GM10847 (cell line): ENCODE measurements around the gene HSD17B14.

ENCODE experiments used
- POLR2A ChIP-seq: IDR thresholded peaks from 2 replicates; pipeline ENCODE4 v1.6.1; 2011; ENCODE audit not compliant: insufficient read length; ENCODE audit errors: extremely low read depth

Gene HSD17B14

DNA sequence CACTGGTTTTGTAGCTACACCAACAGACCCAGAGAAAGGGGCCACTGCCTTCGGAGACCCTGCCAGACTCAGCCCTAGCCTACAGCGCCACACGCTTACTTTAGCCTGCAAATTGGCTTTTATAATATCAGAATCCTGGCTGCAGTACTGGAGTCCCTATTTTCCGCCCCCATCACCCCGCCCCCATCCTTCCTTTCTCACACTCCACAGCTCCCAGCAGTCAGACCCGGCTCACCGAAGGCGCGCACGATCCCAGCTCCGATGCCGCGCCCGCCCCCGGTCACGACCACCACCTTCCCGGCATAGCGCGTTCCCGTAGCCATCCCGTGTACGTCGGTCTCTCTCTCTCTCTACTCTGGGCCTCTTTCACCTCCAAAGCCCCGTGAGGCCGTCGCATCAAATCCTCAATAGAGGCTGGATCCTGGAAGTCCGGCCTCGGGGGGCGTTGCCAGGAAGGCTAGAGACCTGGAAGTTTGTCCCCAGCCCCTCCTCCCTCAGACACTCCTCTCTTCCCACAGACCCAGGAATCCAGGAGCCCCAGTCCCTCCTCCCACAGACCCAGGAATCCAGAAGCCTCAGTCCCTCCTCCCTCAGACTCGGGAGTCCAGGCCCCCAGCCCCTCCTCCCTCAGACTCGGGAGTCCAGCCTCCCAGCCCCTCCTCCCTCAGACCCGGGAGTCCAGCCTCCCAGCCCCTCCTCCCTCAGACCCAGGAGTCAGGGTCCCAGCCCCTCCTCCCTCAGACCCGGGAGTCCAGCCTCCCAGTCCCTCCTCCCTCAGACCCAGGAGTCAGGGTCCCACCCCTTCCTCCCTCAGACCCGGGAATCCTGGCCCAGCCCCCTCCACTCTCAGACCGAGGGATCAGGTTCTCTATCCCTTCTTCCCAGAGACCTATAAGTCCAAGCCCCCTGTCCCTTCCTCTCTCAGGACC, at the start of gene HSD17B14:
Gene HSD17B14, minus strand, starts transcription at position 403 of the 929 bp plus-strand sequence. Its CDS starts 80 bp downstream, at position 323.
- TF ChIP-seq POLR2A: no peak

DNA sequence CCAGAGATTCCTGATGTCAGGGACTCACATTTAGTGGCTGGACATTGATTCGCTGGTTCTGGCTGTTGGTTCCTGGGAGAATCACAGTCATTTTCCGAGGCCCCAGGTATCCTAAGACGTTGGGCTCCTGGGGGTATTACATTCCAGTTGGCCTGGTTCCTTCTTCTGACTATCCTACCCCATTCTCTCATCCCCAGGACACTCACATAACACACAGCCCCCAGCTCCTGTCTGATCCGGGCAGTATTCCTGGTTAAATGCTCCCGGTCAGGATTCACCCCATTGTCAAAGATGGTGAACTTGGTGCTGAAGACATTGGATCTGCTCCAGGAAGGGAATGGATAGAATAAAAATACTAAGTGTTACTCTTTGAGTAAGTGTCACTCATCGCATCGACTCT, 47.4 kb upstream of the HSD17B14 start:
- no peak for TF ChIP-seq POLR2A

DNA sequence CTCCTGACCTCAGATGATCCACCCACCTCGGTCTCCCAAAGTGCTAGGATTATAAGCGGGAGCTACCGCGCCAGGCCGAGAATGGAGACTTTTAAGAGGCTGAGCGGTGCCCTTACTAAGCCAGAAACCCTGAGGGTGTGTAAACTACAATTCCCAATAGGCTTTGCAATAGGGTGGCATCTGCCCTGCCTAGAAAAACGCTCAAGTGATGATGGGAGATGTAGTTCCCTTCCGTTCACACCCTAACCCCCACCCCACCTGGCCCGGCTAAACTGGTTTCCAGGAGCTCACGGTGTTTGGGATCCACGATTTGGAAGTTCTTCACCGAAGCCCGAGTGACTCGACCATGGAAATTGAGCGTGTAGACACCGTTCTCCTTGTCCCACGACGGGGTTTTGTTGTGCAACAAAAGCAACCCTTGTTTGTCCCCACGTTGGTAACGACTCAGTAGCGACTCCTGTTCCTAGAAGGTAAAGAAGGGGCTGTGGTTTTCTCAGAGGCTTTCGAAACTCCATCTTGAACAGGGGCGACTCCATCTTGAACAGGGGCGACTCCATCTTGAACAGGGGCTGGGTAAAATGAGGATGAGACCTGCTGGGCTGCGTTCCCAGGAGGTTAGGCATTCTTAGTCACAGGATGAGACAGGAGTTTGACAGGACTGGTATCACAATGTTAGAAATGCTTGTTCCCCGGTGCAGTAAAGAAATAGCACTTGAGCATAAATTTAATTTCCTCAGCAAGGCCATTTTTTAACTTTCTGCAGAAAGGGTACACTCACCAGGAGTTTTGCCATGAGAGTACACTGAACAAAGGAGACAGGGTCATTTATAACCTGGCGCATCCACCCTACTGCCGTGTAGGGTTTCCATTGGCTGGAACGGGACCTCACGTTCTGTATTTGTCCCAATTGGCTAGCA, 45.7 kb upstream of the HSD17B14 start:
- TF ChIP-seq POLR2A: no peak

DNA sequence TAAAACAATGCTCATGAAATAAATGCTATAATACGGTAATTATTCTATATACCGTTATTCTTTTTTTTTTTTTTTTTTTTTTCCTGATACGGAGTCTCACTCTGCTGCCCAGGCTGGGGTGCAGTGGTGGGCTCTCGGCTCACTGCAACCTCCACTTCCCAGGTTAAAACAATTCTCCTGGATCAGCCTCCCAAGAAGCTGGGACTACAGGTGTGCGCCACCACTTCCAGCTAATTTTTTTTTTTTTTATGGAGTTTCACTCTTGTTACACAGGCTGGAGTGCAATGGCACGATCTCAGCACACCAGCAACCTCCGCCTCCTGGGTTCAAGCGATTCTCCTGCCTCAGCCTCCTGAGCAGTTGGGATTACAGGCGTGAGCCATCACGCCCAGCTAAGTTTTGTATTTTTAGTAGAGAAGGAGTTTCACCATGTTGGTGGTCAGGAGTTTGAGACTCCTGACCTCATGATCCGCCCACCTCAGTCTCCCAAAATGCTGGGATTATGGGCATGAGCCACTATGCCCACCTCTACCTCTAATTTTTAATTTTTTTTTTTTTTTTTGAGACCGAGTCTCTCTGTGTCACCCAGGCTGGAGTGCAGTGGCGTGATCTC, 42.8 kb upstream of the HSD17B14 start:
- TF ChIP-seq POLR2A: no peak

DNA sequence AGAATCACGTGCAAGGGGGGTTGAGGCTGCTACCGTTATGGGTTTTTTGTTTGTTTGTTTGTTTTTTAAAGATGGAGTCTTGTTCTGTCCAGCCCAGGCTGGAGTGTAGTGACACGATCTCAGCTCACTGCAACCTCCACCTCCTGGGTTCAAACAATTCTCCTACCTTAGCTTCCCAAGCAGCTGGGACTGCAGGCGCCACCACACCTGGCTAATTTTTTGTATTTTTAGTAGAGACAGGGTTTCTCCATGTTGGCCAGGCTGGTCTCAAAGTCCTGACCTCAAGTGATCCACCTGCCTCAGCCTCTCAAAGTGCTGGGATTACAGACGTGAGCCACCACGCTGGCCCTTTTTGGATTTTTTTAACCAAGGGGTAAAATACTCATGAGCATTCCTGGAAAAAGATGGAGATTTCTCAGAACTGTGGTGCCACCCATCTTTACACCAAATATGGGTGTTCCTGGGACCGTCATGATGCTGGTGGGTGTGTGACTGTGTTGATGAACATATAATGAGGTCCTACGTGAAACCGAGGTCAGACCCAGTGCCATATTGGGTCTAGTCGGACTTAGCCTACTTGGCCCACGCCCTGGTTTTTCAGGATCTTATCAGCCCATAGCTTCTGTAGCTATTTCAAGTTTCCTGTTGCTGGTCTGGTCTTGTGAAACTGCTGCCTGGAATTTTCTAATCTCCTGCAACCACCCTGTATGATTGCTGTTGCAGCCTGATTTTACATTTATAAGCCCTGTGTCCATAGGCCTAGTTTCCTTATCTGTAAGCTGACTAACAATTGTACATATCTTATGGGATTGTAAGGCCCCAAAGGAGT, 42.1 kb upstream of the HSD17B14 start:
- TF ChIP-seq POLR2A: no peak

DNA sequence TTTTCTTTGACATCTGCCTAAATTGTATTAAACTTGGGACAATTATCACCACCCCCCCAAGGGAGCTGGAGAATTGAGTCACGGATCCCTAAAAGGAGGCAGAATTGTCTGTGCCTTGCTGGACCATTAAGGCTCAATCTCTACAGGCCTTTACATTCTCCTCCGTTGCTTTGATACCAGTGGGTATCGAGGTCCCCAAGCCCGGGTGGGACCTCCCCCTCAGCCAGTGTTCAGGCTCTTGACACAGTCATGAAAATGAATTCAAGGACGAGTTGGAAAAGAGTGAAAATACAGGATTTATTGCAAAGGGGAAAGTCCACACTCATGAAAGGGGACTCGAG, 41.5 kb upstream of the HSD17B14 start:
- TF ChIP-seq POLR2A: no peak

DNA sequence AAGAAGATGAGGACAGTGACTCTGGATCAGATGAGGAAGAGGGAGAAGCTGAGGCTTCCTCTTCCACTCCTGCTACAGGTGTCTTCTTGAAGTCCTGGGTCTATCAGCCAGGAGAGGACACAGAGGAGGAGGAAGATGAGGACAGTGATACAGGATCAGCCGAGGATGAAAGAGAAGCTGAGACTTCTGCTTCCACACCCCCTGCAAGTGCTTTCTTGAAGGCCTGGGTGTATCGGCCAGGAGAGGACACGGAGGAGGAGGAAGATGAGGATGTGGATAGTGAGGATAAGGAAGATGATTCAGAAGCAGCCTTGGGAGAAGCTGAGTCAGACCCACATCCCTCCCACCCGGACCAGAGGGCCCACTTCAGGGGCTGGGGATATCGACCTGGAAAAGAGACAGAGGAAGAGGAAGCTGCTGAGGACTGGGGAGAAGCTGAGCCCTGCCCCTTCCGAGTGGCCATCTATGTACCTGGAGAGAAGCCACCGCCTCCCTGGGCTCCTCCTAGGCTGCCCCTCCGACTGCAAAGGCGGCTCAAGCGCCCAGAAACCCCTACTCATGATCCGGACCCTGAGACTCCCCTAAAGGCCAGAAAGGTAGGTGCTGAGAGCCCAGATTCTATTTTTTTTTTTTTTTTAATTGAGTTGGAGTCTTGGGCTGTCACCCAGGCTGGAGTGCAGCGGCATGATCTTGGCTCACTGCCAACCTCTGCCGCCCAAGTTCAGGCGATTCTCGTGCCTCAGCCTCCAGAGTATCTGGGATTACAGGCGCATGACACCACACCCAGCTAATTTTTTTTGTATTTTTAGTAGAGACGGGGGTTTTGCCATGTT, 38.2 kb upstream of the HSD17B14 start:
- no peak for TF ChIP-seq POLR2A

DNA sequence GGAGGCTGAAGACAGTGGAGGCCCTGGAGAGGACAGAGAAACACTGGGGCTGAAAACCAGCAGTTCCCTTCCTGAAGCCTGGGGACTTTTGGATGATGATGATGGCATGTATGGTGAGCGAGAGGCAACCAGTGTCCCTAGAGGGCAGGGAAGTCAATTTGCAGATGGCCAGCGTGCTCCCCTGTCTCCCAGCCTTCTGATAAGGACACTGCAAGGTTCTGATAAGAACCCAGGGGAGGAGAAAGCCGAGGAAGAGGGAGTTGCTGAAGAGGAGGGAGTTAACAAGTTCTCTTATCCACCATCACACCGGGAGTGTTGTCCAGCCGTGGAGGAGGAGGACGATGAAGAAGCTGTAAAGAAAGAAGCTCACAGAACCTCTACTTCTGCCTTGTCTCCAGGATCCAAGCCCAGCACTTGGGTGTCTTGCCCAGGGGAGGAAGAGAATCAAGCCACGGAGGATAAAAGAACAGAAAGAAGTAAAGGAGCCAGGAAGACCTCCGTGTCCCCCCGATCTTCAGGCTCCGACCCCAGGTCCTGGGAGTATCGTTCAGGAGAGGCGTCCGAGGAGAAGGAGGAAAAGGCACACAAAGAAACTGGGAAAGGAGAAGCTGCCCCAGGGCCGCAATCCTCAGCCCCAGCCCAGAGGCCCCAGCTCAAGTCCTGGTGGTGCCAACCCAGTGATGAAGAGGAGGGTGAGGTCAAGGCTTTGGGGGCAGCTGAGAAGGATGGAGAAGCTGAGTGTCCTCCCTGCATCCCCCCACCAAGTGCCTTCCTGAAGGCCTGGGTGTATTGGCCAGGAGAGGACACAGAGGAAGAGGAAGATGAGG, 37.4 kb upstream of the HSD17B14 start:
- TF ChIP-seq POLR2A: no peak

DNA sequence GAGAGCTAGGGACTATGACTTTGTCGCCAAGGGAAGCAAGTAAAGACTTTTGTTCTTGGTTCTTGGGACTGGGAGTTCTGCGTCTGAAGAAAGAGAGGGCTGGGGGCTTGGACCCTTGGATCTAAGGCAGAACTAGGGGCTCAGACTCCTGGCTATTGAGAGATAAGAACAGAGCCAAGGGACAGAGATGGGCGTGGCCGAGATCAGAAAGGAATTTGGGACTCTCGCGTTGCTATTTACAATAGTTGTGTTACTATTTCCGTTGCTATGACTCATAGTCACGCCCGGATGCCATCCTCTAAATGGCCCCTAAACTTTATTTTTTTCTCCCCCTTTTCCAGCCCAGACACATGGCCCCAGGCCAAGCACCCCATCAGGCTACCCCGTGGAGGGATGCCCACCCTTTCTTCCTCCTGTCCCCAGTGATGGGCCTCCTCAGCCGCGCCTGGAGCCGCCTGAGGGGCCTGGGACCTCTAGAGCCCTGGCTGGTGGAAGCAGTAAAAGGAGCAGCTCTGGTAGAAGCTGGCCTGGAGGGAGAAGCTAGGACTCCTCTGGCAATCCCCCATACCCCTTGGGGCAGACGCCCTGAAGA, 36.7 kb upstream of the HSD17B14 start:
- TF ChIP-seq POLR2A: no peak

DNA sequence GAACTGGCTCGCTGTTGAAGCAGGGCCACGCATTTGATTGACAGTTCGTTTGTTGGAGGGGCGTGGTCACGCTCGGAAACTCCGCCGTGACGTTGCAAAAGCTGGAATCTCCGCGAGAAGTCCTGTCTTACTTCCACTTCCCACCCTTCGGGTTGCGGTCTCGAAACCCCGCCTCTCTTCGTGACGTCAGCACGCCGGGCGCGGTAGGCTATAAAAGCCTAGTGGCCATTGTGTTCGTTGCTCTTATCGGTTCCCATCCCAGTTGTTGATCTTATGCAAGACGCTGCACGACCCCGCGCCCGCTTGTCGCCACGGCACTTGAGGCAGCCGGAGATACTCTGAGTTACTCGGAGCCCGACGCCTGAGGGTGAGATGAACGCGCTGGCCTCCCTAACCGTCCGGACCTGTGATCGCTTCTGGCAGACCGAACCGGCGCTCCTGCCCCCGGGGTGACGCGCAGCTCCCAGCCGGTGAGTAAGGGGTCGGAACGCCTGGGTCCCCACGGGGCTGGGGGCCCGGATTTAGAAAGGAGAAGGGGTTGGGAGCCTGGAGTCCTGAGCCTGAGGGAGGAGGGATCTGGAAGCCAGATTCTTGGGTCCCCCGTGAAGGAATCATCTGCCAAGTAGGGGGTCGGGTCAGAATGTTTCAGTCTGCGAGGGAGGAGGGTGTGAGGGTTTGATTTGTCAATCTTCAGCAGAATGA, 36.0 kb upstream of the HSD17B14 start, which contains the start of gene PPP1R15A:
Gene PPP1R15A, plus strand, starts transcription at position 240 of the 702 bp plus-strand sequence. CDS start 813 bp downstream, outside the sequence.
- TF ChIP-seq POLR2A: peak; percentile 100

DNA sequence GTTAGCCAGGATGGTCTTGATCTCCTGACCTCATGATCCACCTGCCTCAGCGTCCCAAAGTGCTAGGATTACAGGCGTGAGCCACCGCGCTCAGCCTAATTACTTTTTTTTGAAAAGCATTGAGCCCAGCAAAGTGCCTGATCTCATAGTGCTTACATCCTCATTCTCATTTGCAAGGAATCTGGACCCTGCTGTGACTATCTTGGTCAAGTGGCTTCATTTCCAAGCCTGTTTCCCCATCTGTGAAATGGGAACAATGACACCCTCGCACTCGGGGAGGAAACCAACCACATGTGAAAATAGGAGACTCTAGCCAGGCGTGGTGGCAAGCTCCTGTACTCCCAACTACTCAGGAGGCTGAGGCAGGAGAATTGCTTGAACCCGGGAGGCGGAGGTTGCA, 33.8 kb upstream of the HSD17B14 start:
- no peak for TF ChIP-seq POLR2A

DNA sequence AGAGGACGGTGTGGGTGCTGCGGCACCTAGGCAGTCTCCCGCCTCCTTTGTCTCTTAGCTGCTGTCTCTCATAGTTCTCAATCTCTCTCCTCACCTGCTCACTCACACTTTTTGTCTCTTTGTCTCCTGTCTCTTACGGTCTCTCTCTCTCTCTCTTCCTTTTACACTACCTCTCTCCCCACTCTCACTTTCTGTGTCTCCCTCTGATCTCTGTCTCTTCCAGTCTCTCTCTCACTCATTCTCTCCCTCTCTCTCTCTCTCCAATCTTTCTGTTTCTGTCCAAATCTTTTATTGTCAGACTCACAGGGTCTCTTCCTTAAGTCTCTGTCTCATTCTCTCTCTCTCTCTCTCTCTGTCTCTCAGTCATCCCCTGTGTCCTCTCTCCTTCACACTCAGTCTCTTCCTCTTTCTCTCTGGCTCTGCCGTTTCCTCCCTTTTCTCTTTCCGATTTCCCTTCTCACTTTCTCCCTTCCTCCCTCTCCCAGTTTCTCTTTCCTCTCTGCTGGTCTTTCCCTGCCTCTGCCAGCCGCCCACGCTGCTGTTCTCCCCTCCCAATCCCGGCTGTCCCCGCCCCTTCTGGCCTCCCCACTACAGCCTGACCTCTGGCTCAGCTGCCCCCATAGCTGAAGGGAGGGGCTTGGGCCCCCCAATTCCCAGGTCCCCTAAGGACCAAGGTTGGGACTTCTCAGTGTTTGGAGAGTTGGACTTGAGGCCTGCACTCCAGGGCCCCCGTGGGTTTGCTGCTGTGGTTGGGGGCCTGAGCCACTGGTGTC, 32.0 kb upstream of the HSD17B14 start, which contains the start of gene PLEKHA4:
Gene PLEKHA4, minus strand, starts transcription at position 504 of the 773 bp plus-strand sequence. CDS start 997 bp downstream, outside the sequence.
- TF ChIP-seq POLR2A: no peak
